GM12878 (cell line): Measurements from ENCODE around the gene TOPORS. TPM values are rescaled to one million over a fixed set of nuclear protein-coding genes. Genes with fewer than 3 reads are reported as not detected.

Experiments
- CREB1 ChIP-seq: IDR thresholded peaks from 2 replicates; pipeline ENCODE4 v1.6.1; 2012; ENCODE audit warnings: low read depth, mild to moderate bottlenecking, inconsistent platforms
- EP300 ChIP-seq, 2 experiments: fragments of 150-350 bp in 1 of 2; IDR thresholded peaks; 2 replicates each; pipeline ENCODE4 v1.6.1; 2011 to 2012; ENCODE audit warnings: low read depth in 2 of 2, low read length in 2 of 2, borderline replicate concordance in 1 of 2, improper control_type of control experiment in 1 of 2, inconsistent platforms in 1 of 2; ENCODE audit not compliant: control insufficient read depth in 1 of 2
- HDAC6 ChIP-seq: fragments of 200-600 bp; sonication (generic); IDR thresholded peaks from one replicate; pipeline ENCODE4 v1.8.0; 2017; ENCODE audit warnings: antibody characterized with exemption; ENCODE audit not compliant: unreplicated experiment
- IRF4 ChIP-seq: IDR thresholded peaks from 2 replicates; pipeline ENCODE4 v1.6.1; 2011; ENCODE audit warnings: low read depth, low read length
- JUNB ChIP-seq: IDR thresholded peaks from 2 replicates; pipeline ENCODE4 v1.6.1; 2016; ENCODE audit warnings: antibody characterized with exemption, mild to moderate bottlenecking
- MEF2B ChIP-seq: fragments of 450-650 bp; IDR thresholded peaks from 2 replicates; pipeline ENCODE4 v1.6.1; 2018; ENCODE audit warnings: mild to moderate bottlenecking, moderate library complexity; ENCODE audit not compliant: partially characterized antibody, poor library complexity, severe bottlenecking
- MTA2 ChIP-seq: fragments of 450-650 bp; IDR thresholded peaks from 2 replicates; pipeline ENCODE4 v1.6.1; 2016; ENCODE audit warnings: low read depth, mild to moderate bottlenecking, moderate library complexity
- NFXL1 ChIP-seq: fragments of 450-650 bp; IDR thresholded peaks from 2 replicates; pipeline ENCODE4 v1.6.1; 2017; ENCODE audit warnings: antibody characterized with exemption, mild to moderate bottlenecking, borderline replicate concordance
- RAD21 ChIP-seq: IDR thresholded peaks from 2 replicates; pipeline ENCODE4 v1.6.1; 2011; ENCODE audit warnings: mild to moderate bottlenecking, low read depth, low read length, moderate library complexity; ENCODE audit not compliant: insufficient read depth
- SP1 ChIP-seq: IDR thresholded peaks from one replicate; pipeline ENCODE4 v1.6.1; 2011; ENCODE audit warnings: low read depth, low read length
- polyA plus RNA-seq, 11 experiments: library from polyadenylated mRNA; depleted of rRNA in 4 of 11; unstranded in 6 of 11; stranded (reverse) in 5 of 11; fragments of >200 nt; fragmentation: Nextera tagmentation in 4 of 11; fragmentation: Illumina TruSeq in 1 of 11; extraction: Ambion mirVana in 4 of 11; extraction: Trizol in 1 of 11; gene quantifications; 1 replicate in 1 of 11; 2 replicates in 10 of 11; pipeline versions ENCODE4 v1.2.1 to v1.2.3, GENCODE V29; 2011 to 2016; ENCODE audit warnings: inconsistent platforms in 2 of 11, missing spikeins in 2 of 11, low read depth in 1 of 11
- total RNA-seq, 4 experiments: library from RNA; depleted of rRNA in 3 of 4; stranded (reverse); fragments of >200 nt in 3 of 4; fragmentation: Illumina TruSeq in 1 of 4; extraction: Trizol in 1 of 4; gene quantifications; 2 replicates each; pipeline versions ENCODE4 v1.2.1 to v1.2.3, GENCODE V29; 2013 to 2021
- TF ChIP-seq, protein P1 (sequence below): fragments of 450-650 bp; IDR thresholded peaks from 2 replicates; pipeline ENCODE4 v1.6.1; 2016; ENCODE audit warnings: mild to moderate bottlenecking, moderate library complexity, borderline replicate concordance
- TF ChIP-seq, protein P2 (sequence below): fragments of 450-650 bp; formaldehyde crosslinking; IDR thresholded peaks from 2 replicates; pipeline ENCODE4 v1.4.0; 2020; ENCODE audit warnings: mild to moderate bottlenecking, moderate library complexity
- TF ChIP-seq, protein P3 (sequence below): fragments of 450-650 bp; formaldehyde crosslinking; IDR thresholded peaks from 2 replicates; pipeline ENCODE4 v1.5.0; 2022; ENCODE audit warnings: mild to moderate bottlenecking, missing genetic modification characterization
- TF ChIP-seq, protein P4 (sequence below): fragments of 450-650 bp; conservative IDR thresholded peaks from 2 replicates; pipeline ENCODE4 v1.6.1; 2017; ENCODE audit warnings: mild to moderate bottlenecking, moderate library complexity

TOPORS gene
- total and polyA plus RNA-seq, 10 of the 15 experiments (the other 5 are each of a cell fraction or from before 2014, with no cell fraction given) = 6.0 to 27.8 (median 14.3) TPM

DNA sequence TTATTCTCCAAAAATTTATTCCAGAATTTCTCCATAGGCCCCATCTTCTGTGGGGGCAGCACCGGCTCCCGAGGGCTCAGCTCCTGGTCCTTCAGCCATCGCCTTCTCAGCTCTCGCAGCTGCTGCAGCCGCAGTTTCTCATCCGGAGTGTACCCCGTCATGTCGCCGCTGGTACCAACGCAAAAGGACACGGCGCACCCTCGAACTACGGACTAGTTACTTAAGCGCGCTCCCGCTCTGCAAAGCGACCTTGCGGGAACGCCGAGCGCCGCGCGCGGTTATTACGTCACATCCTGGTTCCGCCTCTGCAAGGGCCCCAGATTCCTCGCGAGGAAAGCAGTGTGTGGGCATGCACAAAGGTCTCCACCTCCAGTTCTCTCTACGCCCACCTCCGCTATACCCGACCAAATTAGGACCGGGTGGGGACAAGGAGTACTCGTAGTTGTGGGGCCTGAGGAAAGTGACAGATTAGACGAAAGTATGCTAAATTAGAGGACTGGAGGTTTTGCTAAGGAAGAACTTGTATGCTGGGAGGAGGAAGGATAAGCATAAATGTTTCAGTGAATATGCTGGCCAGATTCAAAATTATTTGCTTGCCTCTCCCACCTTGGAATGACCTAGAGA, 20.6 kb upstream of the TOPORS start, which contains the start of gene NDUFB6 (continued):
- no peak for TF ChIP-seq NFXL1
- no peak for TF ChIP-seq MTA2
- TF ChIP-seq RAD21 = no peak
- no peak for TF ChIP-seq HDAC6
- TF ChIP-seq IRF4 = 0 out of 2 replicates have a peak, but pooled peaks have one; percentile 17
- TF ChIP-seq MEF2B = no peak
- TF ChIP-seq CREB1 = peak; percentile 99
- TF ChIP-seq, protein P1, sequence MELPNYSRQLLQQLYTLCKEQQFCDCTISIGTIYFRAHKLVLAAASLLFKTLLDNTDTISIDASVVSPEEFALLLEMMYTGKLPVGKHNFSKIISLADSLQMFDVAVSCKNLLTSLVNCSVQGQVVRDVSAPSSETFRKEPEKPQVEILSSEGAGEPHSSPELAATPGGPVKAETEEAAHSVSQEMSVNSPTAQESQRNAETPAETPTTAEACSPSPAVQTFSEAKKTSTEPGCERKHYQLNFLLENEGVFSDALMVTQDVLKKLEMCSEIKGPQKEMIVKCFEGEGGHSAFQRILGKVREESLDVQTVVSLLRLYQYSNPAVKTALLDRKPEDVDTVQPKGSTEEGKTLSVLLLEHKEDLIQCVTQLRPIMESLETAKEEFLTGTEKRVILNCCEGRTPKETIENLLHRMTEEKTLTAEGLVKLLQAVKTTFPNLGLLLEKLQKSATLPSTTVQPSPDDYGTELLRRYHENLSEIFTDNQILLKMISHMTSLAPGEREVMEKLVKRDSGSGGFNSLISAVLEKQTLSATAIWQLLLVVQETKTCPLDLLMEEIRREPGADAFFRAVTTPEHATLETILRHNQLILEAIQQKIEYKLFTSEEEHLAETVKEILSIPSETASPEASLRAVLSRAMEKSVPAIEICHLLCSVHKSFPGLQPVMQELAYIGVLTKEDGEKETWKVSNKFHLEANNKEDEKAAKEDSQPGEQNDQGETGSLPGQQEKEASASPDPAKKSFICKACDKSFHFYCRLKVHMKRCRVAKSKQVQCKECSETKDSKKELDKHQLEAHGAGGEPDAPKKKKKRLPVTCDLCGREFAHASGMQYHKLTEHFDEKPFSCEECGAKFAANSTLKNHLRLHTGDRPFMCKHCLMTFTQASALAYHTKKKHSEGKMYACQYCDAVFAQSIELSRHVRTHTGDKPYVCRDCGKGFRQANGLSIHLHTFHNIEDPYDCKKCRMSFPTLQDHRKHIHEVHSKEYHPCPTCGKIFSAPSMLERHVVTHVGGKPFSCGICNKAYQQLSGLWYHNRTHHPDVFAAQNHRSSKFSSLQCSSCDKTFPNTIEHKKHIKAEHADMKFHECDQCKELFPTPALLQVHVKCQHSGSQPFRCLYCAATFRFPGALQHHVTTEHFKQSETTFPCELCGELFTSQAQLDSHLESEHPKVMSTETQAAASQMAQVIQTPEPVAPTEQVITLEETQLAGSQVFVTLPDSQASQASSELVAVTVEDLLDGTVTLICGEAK = peak; percentile 90
- TF ChIP-seq, protein P2, sequence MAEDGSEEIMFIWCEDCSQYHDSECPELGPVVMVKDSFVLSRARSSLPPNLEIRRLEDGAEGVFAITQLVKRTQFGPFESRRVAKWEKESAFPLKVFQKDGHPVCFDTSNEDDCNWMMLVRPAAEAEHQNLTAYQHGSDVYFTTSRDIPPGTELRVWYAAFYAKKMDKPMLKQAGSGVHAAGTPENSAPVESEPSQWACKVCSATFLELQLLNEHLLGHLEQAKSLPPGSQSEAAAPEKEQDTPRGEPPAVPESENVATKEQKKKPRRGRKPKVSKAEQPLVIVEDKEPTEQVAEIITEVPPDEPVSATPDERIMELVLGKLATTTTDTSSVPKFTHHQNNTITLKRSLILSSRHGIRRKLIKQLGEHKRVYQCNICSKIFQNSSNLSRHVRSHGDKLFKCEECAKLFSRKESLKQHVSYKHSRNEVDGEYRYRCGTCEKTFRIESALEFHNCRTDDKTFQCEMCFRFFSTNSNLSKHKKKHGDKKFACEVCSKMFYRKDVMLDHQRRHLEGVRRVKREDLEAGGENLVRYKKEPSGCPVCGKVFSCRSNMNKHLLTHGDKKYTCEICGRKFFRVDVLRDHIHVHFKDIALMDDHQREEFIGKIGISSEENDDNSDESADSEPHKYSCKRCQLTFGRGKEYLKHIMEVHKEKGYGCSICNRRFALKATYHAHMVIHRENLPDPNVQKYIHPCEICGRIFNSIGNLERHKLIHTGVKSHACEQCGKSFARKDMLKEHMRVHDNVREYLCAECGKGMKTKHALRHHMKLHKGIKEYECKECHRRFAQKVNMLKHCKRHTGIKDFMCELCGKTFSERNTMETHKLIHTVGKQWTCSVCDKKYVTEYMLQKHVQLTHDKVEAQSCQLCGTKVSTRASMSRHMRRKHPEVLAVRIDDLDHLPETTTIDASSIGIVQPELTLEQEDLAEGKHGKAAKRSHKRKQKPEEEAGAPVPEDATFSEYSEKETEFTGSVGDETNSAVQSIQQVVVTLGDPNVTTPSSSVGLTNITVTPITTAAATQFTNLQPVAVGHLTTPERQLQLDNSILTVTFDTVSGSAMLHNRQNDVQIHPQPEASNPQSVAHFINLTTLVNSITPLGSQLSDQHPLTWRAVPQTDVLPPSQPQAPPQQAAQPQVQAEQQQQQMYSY (CRISPR knock-in tag) = no peak
- peak; percentile 50 for TF ChIP-seq SP1
- TF ChIP-seq EP300 (IDR thresholded peaks at IDR 0.05; ENCODE audit: borderline replicate concordance in 1 of 2, control insufficient read depth in 1 of 2, low read depth in 2 of 2, low read length in 2 of 2) = 0 out of 4 replicates have a peak, but pooled peaks of 1 of the 2 experiments have one; percentile 56
- TF ChIP-seq JUNB = no peak
- TF ChIP-seq, protein P3, sequence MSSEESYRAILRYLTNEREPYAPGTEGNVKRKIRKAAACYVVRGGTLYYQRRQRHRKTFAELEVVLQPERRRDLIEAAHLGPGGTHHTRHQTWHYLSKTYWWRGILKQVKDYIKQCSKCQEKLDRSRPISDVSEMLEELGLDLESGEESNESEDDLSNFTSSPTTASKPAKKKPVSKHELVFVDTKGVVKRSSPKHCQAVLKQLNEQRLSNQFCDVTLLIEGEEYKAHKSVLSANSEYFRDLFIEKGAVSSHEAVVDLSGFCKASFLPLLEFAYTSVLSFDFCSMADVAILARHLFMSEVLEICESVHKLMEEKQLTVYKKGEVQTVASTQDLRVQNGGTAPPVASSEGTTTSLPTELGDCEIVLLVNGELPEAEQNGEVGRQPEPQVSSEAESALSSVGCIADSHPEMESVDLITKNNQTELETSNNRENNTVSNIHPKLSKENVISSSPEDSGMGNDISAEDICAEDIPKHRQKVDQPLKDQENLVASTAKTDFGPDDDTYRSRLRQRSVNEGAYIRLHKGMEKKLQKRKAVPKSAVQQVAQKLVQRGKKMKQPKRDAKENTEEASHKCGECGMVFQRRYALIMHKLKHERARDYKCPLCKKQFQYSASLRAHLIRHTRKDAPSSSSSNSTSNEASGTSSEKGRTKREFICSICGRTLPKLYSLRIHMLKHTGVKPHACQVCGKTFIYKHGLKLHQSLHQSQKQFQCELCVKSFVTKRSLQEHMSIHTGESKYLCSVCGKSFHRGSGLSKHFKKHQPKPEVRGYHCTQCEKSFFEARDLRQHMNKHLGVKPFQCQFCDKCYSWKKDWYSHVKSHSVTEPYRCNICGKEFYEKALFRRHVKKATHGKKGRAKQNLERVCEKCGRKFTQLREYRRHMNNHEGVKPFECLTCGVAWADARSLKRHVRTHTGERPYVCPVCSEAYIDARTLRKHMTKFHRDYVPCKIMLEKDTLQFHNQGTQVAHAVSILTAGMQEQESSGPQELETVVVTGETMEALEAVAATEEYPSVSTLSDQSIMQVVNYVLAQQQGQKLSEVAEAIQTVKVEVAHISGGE = peak; percentile 75
- TF ChIP-seq, protein P4, sequence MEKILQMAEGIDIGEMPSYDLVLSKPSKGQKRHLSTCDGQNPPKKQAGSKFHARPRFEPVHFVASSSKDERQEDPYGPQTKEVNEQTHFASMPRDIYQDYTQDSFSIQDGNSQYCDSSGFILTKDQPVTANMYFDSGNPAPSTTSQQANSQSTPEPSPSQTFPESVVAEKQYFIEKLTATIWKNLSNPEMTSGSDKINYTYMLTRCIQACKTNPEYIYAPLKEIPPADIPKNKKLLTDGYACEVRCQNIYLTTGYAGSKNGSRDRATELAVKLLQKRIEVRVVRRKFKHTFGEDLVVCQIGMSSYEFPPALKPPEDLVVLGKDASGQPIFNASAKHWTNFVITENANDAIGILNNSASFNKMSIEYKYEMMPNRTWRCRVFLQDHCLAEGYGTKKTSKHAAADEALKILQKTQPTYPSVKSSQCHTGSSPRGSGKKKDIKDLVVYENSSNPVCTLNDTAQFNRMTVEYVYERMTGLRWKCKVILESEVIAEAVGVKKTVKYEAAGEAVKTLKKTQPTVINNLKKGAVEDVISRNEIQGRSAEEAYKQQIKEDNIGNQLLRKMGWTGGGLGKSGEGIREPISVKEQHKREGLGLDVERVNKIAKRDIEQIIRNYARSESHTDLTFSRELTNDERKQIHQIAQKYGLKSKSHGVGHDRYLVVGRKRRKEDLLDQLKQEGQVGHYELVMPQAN = no peak
